GM12891 (cell line): ENCODE data around the gene APBA2.

ENCODE experiments used
- DNase-seq: peaks from one replicate; pipeline ENCODE4 v3.0.0; 2011; ENCODE audit warnings: low spot score; ENCODE audit not compliant: insufficient read length
- FAIRE-seq: peaks from 2 replicates; lab custom pipeline; 2011; peaks lifted over from hg19 to GRCh38; lab: Jason Lieb, UNC
- PAX5 ChIP-seq: IDR thresholded peaks from 2 replicates; pipeline ENCODE4 v1.6.1; 2011; ENCODE audit warnings: low read length, moderate library complexity, mild to moderate bottlenecking; ENCODE audit not compliant: insufficient read depth, severe bottlenecking
- POLR2A ChIP-seq: IDR thresholded peaks from 2 replicates; pipeline ENCODE4 v1.6.1; 2011; ENCODE audit warnings: low read depth, low read length, control low read depth
- POLR2AphosphoS5 ChIP-seq: IDR thresholded peaks from 2 replicates; pipeline ENCODE4 v1.6.1; 2011; ENCODE audit warnings: low read depth, low read length, control low read depth
- POU2F2 ChIP-seq: IDR thresholded peaks from 2 replicates; pipeline ENCODE4 v1.6.1; 2011; ENCODE audit warnings: low read depth, mild to moderate bottlenecking, control low read depth, low read length, moderate library complexity
- SPI1 ChIP-seq: IDR thresholded peaks from 2 replicates; pipeline ENCODE4 v1.6.1; 2011; ENCODE audit warnings: low read depth, low read length, control low read depth
- TAF1 ChIP-seq: IDR thresholded peaks from 2 replicates; pipeline ENCODE4 v1.6.1; 2011; ENCODE audit warnings: low read depth, low read length, control low read depth

Gene APBA2

GRCh38 chr15:29070471-29071231 is 184.9 kb downstream of the APBA2 start:
- DNase-seq (no peak), FAIRE-seq (no peak)
- TF ChIP-seq TAF1 (no peak), POU2F2 (no peak), POLR2AphosphoS5 (no peak), SPI1 (no peak), PAX5 (no peak), POLR2A (no peak)

- no peak for DNase-seq
- TF ChIP-seq POLR2A = no peak
- TF ChIP-seq POU2F2 = no peak
- TF ChIP-seq SPI1 = no peak
- TF ChIP-seq PAX5 = no peak
- no peak for TF ChIP-seq TAF1
- TF ChIP-seq POLR2AphosphoS5 = no peak
- FAIRE-seq = no peak
These were observed 185.6 kb downstream of the APBA2 start for GRCh38 chr15:29071232-29071881.

GRCh38 chr15:29071882-29072273 is 186.1 kb downstream of the APBA2 start:
- DNase-seq (no peak), FAIRE-seq (no peak)
- no peak for TF ChIP-seq PAX5
- TF ChIP-seq POLR2AphosphoS5 = no peak
- TF ChIP-seq SPI1 = no peak
- no peak for TF ChIP-seq POU2F2
- no peak for TF ChIP-seq POLR2A
- no peak for TF ChIP-seq TAF1

GRCh38 chr15:29072444-29072843 is 186.7 kb downstream of the APBA2 start:
- DNase-seq (no peak), FAIRE-seq (no peak)
- TF ChIP-seq SPI1 (no peak), TAF1 (no peak), PAX5 (no peak), POLR2A (no peak), POLR2AphosphoS5 (no peak), POU2F2 (no peak)

GRCh38 chr15:29074045-29074444 is 188.3 kb downstream of the APBA2 start:
- FAIRE-seq = no peak
- DNase-seq = no peak
- TF ChIP-seq POLR2AphosphoS5 (no peak), SPI1 (no peak), TAF1 (no peak), POLR2A (no peak), POU2F2 (no peak)

- FAIRE-seq = no peak
- TF ChIP-seq POLR2AphosphoS5 = no peak
- no peak for TF ChIP-seq SPI1
- no peak for TF ChIP-seq POLR2A
- no peak for TF ChIP-seq POU2F2
- DNase-seq = no peak
These were observed 192.8 kb downstream of the APBA2 start for GRCh38 chr15:29078541-29078940.

- no peak for TF ChIP-seq TAF1
- no peak for TF ChIP-seq POU2F2
- TF ChIP-seq POLR2AphosphoS5 = no peak
- TF ChIP-seq POLR2A = no peak
- TF ChIP-seq SPI1 = no peak
- no peak for TF ChIP-seq PAX5
- no peak for FAIRE-seq
- no peak for DNase-seq
These were observed 193.7 kb downstream of the APBA2 start for GRCh38 chr15:29079479-29079878.

- no peak for TF ChIP-seq SPI1
- TF ChIP-seq POLR2A = no peak
- no peak for TF ChIP-seq PAX5
- no peak for TF ChIP-seq TAF1
- TF ChIP-seq POU2F2 = no peak
- no peak for TF ChIP-seq POLR2AphosphoS5
- no peak for FAIRE-seq
- no peak for DNase-seq
These were observed 196.0 kb downstream of the APBA2 start for GRCh38 chr15:29081781-29082180.

GRCh38 chr15:29083161-29083560 is 197.4 kb downstream of the APBA2 start:
- TF ChIP-seq POLR2A = no peak
- no peak for TF ChIP-seq PAX5
- TF ChIP-seq TAF1 = no peak
- TF ChIP-seq SPI1 = no peak
- no peak for TF ChIP-seq POU2F2
- TF ChIP-seq POLR2AphosphoS5 = no peak
- FAIRE-seq (no peak), DNase-seq (no peak)

GRCh38 chr15:29083858-29084257 is 198.1 kb downstream of the APBA2 start:
- FAIRE-seq (no peak), DNase-seq (no peak)
- TF ChIP-seq POU2F2 (no peak), PAX5 (no peak), POLR2A (no peak), SPI1 (no peak), TAF1 (no peak), POLR2AphosphoS5 (no peak)
